NCI-H187 (cell line): ENCODE measurements around the gene PAX5.

Experiments
- DNase-seq, 2 experiments: peaks; one replicate each; lab custom pipeline; 2025; lab: John Stamatoyannopoulos, UW

PAX5 gene

DNA sequence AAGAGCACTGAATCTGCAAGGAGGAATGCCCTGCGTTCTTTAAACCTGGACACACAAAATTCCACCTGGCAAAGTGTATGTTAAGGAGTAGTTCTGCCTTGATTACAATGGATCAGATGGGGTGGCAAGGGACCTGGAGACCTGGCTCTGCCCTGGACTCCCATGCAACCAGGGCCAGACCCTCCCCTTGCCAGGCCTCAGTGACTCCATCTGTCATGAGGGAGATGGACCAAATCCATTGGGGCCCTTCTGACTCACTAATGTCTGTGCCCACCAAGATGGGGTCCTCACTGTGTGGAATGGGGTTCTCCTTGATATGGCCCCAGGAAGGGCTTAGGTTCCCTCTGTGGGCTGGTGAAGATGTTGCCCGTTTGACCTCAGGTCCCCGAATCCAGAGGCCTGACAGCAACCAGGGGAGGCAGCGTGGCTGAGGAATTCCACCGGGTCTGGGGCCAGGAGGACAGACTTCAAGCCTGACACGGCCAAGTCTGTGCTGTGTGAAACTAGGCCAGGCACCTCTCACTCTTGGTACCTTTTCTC, 100.3 kb downstream of the PAX5 start:
- no peak for DNase-seq

DNA sequence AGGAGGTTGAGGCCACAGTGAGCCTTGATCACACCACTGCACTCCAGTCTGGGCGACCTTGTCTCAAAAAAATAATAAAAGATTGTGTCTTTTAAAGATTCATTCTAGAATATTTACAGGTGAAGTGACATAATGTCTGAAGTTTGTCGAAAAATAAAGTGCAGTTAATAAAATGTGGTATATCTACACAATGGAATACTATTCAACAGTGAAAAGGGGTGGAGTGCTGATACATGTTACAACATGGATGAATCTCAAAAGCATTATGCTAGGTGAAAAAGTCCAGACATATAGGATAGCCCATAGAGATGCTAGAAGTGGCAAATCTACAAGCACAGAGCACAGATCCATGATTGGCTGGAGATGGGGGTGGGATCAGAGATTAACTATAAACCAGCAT, 101.9 kb downstream of the PAX5 start:
- no peak for DNase-seq

DNA sequence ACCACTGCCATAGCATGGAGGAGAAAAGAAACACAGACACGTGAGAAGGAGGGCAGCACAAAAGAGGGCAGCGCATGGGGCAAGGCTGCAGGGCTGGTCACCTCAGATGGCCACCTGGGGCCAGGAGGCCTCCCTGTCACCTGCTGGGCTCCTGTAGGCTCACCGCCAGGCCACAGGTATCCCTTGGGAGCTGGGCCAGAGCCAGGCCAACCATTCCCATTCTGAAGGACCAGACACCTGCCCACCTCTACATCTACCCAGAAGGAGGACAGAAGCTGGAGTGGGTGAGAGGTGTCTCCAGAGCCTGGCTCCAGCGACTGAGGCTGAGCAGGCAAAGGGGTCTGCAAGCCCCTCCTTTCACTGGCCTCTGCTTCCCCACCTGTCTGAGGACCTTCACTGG, 103.1 kb downstream of the PAX5 start:
- no peak for DNase-seq

DNA sequence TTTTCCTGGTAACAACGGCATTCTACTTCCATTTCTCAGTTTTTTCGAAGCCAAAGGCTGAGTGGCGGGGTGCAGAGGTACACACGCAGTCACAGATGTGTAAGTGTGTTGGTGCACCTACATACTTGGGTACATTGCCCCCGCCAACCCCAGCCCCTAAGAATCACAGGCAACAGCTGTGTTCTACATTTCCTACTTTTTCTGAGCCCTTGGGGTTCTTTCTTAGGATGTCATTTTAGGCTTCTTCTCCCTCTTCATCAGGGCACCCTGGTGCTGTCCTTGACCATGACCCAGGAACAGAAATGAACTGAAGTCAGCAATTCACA, 104.8 kb downstream of the PAX5 start:
- DNase-seq, result no peak

DNA sequence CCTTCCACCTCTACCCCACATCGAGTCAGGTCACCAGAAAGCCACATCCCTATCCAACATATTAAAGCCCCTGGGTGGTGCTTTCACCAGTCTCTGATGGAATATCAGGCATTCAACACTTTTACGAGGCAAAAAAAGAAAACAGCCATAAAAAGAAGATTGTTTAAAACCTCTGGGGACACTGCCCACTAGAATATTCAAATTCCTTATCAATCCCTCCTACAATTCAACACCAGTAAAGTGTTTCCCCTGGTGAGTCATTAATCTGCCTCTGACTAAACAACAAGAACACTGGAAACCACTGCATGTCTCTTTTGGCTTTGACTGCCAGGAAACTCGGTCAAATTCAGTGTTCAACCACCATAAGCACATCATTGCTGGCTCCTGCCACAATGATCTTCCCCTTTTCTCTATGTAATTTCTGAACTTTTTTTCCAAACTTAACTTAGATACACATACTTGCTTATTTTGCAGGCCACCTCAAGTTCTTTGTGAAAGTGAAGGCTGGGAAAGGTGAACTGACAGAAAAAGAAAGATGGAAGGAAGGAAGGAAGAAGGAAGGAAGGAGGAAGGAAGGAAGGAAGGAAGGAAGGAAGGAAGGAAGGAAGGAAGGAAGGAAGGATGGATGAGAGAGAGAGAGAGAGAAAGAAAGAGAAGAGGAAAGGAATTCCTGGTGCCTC, 105.3 kb downstream of the PAX5 start:
- DNase-seq, result no peak

DNA sequence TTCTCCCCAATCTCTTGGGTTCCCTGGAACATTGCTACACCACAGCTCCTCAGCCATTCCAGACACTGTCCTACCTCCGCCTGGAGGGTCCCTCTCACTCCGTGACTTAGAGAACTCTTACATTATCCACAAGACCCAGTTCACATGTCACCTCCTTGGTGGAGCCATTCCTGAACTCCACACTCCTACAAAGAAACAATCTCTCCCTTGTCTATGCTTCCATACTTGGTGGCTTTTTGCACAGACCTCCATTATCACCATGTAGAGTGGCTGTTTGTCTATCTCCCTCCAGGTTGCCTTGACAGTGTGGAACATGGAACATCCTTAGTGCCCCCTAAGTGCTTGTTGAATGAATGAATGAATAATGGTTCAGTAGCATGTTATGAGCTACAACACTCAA, 105.9 kb downstream of the PAX5 start:
- no peak for DNase-seq

DNA sequence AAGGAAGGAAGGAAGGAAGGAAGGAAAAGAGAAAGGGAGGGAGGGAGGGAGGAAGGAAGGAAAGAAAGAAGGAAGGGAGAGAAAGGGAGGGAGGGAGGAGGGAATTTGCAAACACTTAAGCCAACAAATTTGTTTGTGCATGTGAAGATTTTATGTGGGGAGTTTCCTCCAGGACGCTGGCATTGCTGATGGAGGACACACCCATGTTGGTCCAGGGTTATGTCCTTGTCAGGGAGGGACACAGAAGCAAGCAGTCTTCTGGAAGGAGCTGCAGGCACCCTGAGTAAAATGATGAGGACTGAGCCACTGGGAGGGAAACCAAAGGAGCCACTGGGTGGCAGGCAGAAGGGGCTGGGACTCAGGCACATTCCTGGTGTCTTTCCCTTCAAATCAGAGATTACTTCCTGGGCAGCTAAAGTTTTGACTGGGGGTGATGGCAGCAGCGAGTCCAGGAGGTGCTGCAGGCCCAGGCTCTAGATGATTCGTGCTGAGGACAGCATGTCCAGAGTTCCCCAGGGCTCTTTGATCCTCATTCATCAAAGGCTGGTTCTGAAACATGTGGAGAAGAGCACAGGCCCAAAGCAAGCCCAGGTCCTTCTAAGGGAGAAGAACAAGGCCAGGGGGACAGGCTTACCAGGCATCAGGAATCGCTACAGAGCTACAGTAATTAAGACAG, 109.2 kb downstream of the PAX5 start:
- no peak for DNase-seq

DNA sequence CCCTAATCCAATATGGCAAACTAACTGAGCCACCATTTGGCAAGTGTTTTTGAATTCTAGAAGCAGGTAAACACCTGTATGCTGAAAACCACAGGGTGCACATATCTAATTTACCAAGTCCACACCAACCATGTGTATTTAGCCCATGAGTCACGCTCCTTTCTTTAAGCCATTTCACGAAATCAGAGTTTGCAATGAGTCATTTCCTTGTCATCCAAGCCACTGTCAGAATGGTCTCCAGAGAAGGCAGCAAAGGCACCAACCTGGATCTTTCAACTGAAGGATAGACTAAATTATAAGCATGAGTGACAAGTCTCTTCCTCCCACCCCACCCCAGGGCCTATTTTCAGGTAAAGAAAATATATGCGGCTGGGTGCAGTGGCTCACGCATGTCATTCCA, 110.0 kb downstream of the PAX5 start:
- no peak for DNase-seq

DNA sequence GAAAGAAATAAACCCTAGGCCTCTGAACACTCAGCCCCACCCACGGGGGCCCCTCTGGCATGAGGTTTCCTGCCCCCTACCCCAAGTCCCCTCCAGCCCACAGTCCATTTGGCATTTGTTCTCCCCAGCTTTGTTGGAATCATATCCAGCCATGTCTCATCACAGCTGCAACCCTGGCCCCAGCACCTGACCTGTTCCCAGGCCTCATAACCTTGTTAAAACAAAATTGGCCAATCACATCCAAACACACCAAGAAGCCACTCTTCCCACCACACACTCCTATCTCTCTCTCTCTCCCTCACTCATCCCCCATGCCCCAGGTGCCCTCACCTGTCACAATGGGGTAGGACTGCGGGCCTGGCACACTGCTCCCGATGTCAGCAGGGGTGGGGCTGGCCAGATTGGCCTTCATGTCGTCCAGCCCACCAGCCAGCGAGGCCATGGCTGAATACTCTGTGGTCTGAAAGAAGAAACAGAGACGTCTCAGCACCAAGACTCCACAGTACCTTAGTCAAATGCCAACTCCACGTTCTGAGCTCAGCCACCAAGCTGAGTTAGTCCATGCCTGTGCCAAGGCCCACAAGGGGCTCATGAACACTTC, 110.9 kb downstream of the PAX5 start:
- no peak for DNase-seq

DNA sequence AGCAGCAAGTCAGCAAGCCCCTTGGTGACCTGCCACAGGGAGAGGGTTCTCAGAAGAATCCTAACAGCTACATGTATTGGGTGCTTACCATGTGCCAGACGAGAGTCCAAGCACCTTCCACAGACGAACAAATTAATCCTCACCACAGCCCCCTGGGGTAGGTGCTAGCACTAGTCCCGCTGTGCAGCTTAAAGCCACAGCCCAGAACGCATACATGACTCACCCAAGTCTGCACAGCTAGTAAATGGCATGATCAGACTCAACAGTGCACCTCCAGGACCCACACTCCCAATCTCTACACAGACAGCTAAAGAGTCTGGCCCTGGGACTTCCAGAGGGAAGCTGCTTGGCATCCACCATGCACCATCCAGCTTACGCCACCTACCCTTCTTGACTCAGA, 111.5 kb downstream of the PAX5 start:
- no peak for DNase-seq

DNA sequence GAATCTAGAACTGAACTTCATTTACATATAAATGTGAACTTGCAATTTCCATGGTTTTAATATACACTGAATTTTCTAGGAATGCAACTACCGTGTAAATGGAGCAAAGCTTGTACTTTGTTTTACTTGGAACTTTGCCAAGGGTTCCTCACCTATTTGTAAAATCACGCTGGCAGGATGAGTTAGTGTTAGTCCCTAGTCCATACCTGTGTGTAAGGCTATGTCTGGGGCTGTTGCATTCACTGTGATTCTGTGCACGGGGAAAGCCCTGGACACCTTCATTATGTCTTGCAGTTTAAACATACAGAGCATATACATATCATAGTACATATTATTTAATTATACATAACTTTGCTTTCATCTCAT, 119.9 kb downstream of the PAX5 start:
- no peak for DNase-seq

DNA sequence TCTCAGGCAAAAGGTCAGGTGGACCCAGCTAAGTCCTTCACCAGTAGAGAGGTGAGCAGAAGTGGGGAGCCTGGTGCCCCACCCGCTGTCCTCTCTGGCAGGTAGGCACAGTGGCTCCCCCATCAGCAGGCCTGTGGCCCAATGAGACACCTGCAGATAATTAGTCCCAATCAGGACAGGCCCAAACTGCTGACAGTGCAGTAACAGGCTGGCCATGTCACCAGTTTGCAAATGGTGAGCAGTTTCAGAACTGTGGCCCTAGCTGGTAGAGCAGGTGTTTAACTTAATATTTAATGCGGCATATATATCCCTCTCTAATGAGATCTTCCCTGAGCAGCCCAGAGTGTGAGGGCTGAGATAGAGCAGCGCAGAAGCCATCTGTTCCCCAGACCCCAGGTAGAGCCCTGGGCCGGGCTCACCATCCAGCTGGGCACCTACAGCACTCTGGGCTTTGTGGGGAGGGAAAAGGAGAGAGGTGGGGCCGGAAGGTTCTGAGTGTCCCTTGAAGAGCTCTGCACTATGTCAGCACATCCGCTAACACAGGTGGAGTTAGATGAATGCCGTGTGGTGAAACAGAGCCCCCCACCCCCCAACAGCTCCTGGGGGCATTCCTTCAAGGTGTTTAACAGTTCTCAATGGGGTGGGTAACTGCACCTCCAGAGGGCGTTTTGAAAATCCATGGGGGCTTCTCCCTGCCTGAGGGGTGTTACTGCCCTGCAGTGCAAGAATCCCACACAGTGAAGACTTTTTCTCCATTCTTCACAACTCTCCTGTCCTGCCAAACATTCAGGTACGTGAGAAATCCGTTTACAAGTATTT, 120.5 kb downstream of the PAX5 start:
- no peak for DNase-seq

DNA sequence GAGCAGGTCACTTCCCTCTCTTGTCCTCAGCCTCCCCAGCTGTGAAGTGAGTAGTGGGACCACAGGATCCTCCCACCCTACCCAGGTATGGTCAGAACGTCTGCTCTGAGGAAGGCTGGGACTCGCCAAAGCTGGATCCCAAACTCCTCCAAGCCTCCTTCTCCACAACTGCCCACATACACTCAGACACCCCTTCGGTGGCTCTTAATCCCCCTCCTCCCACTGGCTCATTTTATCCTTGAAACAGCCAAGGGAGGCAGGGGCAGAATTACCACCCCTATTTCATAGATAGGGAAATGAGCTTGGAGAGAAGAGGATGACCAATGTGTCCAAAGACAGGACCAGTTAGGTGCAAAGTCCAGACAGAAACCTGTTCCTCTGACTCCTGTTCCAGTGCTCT, 121.4 kb downstream of the PAX5 start:
- no peak for DNase-seq

DNA sequence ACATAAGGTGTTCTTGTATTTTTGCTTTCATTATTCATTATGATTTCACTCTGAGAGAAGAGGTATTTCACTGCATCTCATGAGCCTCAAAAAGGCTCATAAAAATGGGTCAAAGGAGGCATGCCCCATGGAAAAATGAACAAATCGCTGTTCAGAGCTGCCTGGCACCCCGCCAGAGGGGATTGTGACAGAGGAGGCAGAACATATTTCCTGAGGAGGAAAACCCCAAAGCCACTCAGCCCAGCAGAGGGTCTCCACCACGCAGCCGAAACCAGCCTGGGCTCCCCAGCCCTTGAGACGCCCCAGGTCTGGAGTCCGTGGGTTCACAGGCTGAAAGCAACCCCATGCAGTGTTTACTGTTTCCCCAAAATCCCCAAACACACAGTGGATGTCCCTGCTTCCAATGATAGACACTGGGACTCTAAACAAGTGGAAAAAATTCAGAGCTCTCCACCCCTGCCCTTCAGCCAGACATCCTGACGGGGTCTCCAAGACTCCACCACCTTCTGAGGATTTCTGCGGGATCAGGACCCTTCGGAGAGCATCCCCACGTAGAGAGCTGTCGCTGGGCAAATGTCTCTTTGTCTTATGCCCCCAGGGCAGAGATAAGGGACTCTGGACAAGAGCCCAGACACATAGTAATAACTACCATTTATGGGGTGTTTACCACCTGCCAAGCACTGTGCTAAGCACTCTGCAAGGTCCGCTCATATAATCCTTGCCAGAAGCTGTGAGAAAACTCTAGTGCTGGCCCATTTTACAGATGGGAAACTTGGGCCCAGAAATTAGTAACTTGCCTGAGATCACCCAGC, 122.3 kb downstream of the PAX5 start:
- no peak for DNase-seq

DNA sequence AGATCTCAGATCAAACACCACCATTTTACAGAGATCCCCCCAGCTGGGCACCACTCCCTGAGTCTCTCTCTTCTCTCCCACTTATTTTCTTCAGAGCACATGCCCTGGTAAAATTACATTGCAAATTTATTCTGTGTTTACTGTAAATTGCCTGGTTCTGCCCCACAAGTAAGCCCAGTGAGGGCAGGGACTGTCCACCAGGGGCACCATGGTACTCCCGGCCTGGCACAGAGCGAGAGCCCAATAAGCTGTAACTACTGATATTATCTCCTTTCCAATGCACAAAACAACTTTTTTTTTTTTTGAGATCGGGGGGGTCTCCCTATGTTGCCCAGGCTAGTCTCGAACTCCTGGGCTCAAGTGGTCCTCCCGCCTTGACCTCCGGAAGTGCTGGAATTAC, 123.0 kb downstream of the PAX5 start:
- no peak for DNase-seq

DNA sequence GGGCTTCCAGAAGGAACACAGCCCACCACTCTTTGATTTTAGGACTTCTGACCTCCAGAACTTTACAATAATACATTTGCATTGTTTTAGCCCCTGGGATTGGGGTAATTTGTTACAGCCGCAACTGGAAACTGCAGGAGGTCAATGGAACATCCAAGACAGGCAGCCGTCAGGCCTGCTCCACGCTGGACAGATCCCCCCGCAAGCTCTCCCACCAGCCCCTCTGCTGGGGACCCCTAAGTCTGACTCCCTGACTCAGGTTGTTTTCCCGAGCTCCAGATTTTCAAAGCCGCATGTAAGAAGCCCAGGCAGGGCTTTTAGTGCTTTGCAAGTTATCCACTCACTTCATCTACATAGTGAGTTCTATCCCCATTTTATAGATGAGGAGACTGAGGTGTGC, 127.6 kb downstream of the PAX5 start:
- no peak for DNase-seq

DNA sequence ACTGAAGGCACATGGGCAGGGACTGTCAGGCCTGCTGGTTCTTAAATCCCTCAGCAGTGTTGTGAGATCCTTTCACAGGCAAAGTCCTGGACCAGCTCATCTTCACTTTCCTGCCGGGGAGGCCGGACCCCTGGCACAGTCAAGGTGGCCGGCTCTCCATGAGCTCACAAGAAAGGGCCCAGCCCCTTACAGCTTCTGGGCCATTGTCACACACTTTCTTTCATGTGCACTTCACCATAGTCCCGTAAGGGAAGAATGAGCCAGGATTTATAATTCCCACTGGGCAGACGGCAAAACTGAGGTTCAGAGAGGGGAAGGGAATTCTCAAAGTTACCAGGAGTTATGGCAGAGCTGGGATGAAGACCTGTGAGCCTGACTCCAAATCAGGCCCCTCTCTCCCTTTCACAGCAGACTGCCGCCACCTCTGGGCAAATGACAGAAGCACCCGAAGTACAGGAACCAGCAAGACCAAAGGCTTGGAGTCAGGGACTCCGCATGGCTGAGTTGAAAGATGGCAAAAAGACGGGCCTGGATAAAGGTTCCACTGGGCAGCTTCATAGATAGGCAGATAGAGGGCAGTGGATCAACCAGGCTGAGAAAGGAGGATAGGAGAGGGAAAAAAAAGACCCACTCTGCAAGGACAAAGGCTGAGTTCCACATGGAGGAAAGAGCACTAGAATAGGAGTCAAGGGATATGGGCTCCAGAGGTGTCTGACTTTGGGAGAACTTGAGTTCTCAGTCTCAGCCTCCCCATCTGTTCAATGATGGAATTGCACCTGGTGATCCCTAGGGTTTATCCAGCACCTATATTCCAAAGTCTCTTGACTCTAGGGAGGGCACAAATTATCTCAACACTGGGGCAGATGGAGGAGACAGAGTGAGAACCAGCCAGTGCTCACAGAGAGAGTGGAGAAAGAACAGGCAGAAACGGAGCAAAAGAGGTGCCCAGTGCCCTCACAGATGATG, 128.7 kb downstream of the PAX5 start:
- no peak for DNase-seq

DNA sequence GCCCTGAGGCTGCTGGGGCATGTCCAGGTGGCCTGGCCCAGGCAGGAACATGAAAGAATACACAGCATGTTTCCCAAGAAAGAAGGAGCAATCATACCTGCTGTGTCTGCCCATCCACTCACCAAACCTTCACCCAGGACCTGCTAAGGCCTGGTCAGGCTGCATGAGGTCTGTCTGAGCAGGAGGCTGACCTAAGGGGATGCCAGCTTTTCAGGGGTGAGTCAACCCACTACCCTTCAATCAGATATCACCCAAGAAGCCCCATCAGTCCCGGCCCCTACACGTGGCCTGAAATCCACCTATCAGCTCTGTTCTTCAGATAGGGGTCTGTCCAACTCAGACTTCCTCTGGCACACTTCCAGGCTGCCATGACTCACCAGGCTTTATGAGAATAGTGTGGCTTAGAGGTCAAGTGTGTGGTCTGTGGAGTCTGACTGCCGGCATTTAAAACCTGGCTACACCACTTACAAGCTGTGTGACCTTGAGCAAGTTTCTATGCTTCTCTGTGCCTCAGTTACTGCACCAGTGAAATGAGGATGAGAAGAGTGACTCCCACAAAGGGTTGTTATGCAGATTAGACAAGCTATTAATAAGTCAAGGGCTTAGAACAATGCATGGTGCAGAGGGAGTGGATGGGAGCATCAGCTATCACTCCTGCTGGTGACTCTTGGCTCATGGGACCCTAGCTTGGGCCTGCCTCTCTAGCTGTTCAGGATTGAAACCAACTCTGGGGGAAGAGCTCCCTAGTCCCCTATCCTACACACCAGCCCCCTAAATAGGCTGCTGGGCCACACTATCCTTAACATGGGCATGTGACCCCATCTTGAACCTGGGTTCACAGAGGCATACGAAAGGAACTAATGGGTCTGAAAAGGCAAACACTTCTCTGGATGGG, 130.3 kb downstream of the PAX5 start:
- no peak for DNase-seq

DNA sequence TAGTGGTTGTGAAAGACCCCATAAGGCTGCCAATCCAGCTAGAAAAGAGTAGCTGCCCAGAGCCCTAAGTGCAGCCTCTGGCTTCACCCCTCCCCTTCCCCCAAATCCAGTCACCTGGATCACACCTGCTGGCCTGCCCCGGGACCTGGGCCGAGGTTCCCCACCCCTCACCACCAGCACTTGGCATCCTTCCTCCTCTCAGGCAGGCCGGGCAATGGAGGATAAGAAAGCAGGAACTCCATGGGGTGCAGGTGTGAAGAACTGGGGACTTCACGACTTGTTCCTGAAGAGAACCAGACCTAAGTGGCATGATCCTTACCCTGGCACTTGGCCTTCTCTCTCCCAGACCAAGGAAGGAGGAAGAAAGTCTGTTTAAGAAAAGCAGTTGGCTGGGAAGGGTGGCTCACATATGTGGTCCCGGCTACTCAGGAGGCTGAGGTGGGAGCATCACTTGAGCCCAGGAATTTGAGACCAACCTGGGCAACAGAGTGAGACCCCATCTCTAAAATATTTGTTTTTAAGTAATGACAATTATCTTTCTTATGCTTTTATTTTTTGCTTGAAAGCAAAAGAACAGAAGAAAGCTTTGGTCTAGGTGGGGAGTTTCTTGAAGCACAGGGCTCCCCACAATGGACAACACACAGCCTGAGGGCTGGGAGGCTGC, 131.1 kb downstream of the PAX5 start:
- DNase-seq, result no peak
